22Rv1 (cell line): ENCODE data around the gene CLPSL1.

Experiments
- ZFX ChIP-seq: fragments of 450-650 bp; IDR thresholded peaks from 2 replicates; pipeline ENCODE4 v1.6.1; 2017; ENCODE audit warnings: antibody characterized with exemption, borderline replicate concordance
- TF ChIP-seq, protein P1 (sequence below): fragments of 450-650 bp; IDR thresholded peaks from 2 replicates; pipeline ENCODE4 v1.5.1; 2017; ENCODE audit warnings: mild to moderate bottlenecking

DNA sequence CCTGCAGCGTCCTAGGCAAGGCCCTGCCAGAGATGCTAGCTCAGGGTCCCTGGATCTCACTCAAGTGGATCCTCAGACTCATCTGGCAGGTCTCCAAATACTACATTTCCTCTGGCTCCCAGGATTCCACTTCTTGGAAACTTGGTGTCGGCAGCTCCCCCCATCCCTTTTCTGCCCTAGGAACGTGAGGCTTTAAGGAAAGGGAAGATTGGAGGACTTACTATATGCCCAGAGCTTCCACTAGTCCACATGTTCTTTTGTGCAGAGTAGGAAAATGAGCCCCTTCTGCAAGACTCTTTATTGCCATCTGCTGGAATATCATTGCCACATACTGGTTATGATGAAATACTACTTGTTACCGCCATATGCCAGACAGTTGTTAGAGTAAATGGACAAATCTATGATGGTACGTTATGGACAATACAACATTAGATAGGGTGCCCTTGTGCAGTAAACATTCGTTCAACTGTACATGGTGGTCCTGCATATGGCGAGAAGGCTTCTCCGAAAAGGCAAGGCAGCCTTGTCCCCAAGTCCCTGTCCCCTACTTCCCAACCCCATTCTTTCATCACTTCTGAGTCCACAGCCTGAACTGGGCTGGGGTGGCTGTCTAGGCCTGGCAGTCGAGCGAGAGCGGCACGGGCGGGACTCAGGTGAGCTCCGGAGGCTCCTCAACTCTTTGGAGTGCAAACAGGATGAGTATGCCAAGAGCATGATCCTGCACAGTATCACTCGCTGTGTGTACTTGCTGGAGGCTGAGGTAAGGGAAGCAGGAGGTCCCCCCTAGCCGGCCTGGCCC lies 43.2 kb upstream of the CLPSL1 start:
- TF ChIP-seq, protein P1, sequence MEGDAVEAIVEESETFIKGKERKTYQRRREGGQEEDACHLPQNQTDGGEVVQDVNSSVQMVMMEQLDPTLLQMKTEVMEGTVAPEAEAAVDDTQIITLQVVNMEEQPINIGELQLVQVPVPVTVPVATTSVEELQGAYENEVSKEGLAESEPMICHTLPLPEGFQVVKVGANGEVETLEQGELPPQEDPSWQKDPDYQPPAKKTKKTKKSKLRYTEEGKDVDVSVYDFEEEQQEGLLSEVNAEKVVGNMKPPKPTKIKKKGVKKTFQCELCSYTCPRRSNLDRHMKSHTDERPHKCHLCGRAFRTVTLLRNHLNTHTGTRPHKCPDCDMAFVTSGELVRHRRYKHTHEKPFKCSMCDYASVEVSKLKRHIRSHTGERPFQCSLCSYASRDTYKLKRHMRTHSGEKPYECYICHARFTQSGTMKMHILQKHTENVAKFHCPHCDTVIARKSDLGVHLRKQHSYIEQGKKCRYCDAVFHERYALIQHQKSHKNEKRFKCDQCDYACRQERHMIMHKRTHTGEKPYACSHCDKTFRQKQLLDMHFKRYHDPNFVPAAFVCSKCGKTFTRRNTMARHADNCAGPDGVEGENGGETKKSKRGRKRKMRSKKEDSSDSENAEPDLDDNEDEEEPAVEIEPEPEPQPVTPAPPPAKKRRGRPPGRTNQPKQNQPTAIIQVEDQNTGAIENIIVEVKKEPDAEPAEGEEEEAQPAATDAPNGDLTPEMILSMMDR: peak; percentile 91
- TF ChIP-seq ZFX: no peak
